ENCODE data around the gene NOG. TPM values are rescaled to one million over a fixed set of nuclear protein-coding genes. Genes with fewer than 3 reads are reported as not detected.
A peak's percentile ranks its signal among the peaks of the same experiment; 100 is the strongest.

The NOG gene
- total and polyA plus RNA-seq, 10 of the 15 experiments (the other 5 are each of a cell fraction or from before 2014, with no cell fraction given): 0.10 TPM; not detected in 9

DNA sequence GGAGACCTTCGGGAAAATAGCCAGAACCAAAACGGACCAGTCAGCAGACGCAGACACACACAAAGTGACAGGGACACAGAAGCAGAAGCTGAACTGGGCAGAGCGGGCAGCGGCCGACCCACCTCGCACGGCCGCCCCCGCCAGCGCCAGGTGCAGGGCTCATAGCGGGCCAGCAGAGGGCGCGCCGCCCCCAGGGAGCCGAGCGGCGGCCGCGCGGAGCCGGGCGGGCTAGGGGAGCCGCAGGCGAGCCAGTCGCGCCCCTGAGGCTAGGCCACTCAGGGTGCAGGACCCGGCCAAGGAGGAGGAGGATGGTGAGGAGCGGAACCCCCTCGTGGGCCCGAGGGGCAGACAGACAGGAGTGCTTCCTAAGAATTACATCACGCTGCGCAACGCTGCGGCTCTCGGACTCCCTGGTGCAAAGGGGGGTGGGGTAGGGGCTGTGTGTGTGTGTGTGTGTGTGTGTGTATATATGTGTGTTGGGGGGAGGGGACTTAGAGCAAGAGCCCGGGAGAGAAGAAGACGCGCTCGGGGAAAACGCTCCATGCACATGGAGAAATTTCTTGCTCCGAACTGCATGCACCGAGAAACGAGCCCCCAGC is 913 bp upstream of the NOG start:
- intact Hi-C loops (cut with micrococcal nuclease; ENCODE audit: unreplicated experiment) (loop anchor here (1.0 kb wide), 4 partner anchors 62 to 188 kb away; no protein-coding TSS in a partner anchor), in situ Hi-C loops (cut with MboI) (no loop called here)
- Histone ChIP-seq H3K4me3 (no peak overlapping the region), H2AFZ (ENCODE audit: control insufficient read depth, low read depth, low read length) (no peak overlapping the region), H3K79me2 (ENCODE audit: control insufficient read depth, insufficient read depth, low read length) (no peaks in the 10 kb centered on the region), H3K27me3 (replicated peaks in 1 of 2; ENCODE audit: control insufficient read depth in 2 of 2, insufficient read depth in 2 of 2, low read length in 1 of 2) (peaks cover 14 to 16% of the 10 kb centered on the region in 2 experiments), H3K4me1 (ENCODE audit: control insufficient read depth, insufficient read depth, low read length) (no peaks in the 10 kb centered on the region), H3K27ac (ENCODE audit: control insufficient read depth, insufficient read depth) (no peak overlapping the region), H3K9ac (ENCODE audit: control insufficient read depth, insufficient read depth, low read length) (no peak overlapping the region), H3K36me3 (ENCODE audit: control insufficient read depth in 2 of 2, insufficient read depth in 2 of 2, low read length in 1 of 2) (no peaks in the 10 kb centered on the region), H3K4me2 (ENCODE audit: control insufficient read depth, insufficient read depth) (no peak overlapping the region), H4K20me1 (ENCODE audit: control insufficient read depth, insufficient read depth) (no peaks in the 10 kb centered on the region), H3K9me3 (replicated peaks; ENCODE audit: control insufficient read depth, insufficient read depth, low read length) (no peaks in the 10 kb centered on the region)
- POLR2A ChIA-PET: no interaction called here
- RAD21 ChIA-PET (ENCODE audit: unreplicated experiment): interaction anchor here (1.6 kb wide), 1 partner anchor 187 kb away, joined by 3 read pairs; no protein-coding TSS in a partner anchor
- FAIRE-seq (no peak), ATAC-seq (peak; percentile 94), DNase-seq (ENCODE audit: low read depth, low spot score) (no peak)
- 4% methylated on average over 42 of the region's 44 CpGs for WGBS (ENCODE audit: insufficient coverage, insufficient replicate concordance, low lambda C conversion rate, missing lambda C conversion rate)
- BruUV-seq (replicated peaks): no TSS peak
- CTCF ChIA-PET: interaction anchor here (1.2 to 6.0 kb wide), 8 partner anchors 9 to 188 kb away, joined by 3 to 57 read pairs (median 4); no protein-coding TSS in a partner anchor
- SMC1A ChIA-PET (ENCODE audit: uncharacterized antibody, unreplicated experiment): interaction anchor here (1.2 to 3.2 kb wide), 4 partner anchors 121 to 187 kb away, joined by 3 to 16 read pairs (median 3); no protein-coding TSS in a partner anchor
- TF ChIP-seq HDAC6 (IDR thresholded peaks at IDR 0.05; ENCODE audit: unreplicated experiment): no peak
- no peak for TF ChIP-seq JUND (IDR thresholded peaks at IDR 0.05; ENCODE audit: low read depth, low read length)
- peak; percentile 69; the same call in 1 of the 2 replicates for TF ChIP-seq SMARCA5 (IDR thresholded peaks at IDR 0.05)
- no peak for TF ChIP-seq MTA3 (IDR thresholded peaks at IDR 0.05; ENCODE audit: borderline replicate concordance, low read length)
- no peak for TF ChIP-seq POLR2A (IDR thresholded peaks at IDR 0.05; ENCODE audit: low read depth, low read length)
- TF ChIP-seq EGR1 (IDR thresholded peaks at IDR 0.05; ENCODE audit: borderline replicate concordance in 1 of 2, low read depth in 2 of 2, low read length in 2 of 2): peak in 1 of 2 experiments; percentile 92; a peak in 2 of 3 replicates
- TF ChIP-seq RAD21 (IDR thresholded peaks at IDR 0.05; ENCODE audit: insufficient read depth, low read depth, low read length): peak; percentile 78
- no peak for TF ChIP-seq POLR2AphosphoS2 (IDR thresholded peaks at IDR 0.05; ENCODE audit: low read depth, low read length)
- peak; percentile 70 to 88 (median 82); a peak in 5 of 6 replicates for TF ChIP-seq CTCF (IDR thresholded peaks at IDR 0.05 in 2 of 3, conservative IDR thresholded peaks at IDR 0.05 in 1 of 3; ENCODE audit: control insufficient read depth in 2 of 3, extremely low read depth in 1 of 3, insufficient read depth in 1 of 3, low read depth in 3 of 3, low read length in 3 of 3)
- no peak for TF ChIP-seq BHLHE40 (IDR thresholded peaks at IDR 0.05; ENCODE audit: borderline replicate concordance in 1 of 2, low read depth in 2 of 2, low read length in 1 of 2)
- TF ChIP-seq SMC3 (IDR thresholded peaks at IDR 0.05; ENCODE audit: borderline replicate concordance, low read length): peak; percentile 83
- no peak for TF ChIP-seq ZZZ3 (IDR thresholded peaks at IDR 0.05; ENCODE audit: control insufficient read depth, insufficient read length, low read depth)
- no peak for TF ChIP-seq DPF2 (IDR thresholded peaks at IDR 0.05)
- TF ChIP-seq EZH2 (IDR thresholded peaks at IDR 0.05; ENCODE audit: borderline replicate concordance, control insufficient read depth, low read depth, low read length): 0 out of 2 replicates have a peak, but pooled peaks have one; percentile 72
- TF ChIP-seq ZNF207 (IDR thresholded peaks at IDR 0.05; ENCODE audit: borderline replicate concordance): 0 out of 2 replicates have a peak, but pooled peaks have one; percentile 44
- TF ChIP-seq TCF7 (IDR thresholded peaks at IDR 0.05; ENCODE audit: borderline replicate concordance): no peak
- TF ChIP-seq NFXL1 (IDR thresholded peaks at IDR 0.05; ENCODE audit: borderline replicate concordance): no peak
- TF ChIP-seq KAT2A (conservative IDR thresholded peaks at IDR 0.05; ENCODE audit: control insufficient read depth, low read depth, low read length): no peak
- TF ChIP-seq, protein P1, sequence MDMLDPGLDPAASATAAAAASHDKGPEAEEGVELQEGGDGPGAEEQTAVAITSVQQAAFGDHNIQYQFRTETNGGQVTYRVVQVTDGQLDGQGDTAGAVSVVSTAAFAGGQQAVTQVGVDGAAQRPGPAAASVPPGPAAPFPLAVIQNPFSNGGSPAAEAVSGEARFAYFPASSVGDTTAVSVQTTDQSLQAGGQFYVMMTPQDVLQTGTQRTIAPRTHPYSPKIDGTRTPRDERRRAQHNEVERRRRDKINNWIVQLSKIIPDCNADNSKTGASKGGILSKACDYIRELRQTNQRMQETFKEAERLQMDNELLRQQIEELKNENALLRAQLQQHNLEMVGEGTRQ (IDR thresholded peaks at IDR 0.05; ENCODE audit: borderline replicate concordance, low read depth, low read length): no peak
- TF ChIP-seq ESRRA (IDR thresholded peaks at IDR 0.05; ENCODE audit: low read length): no peak
- TF ChIP-seq ZBED1 (IDR thresholded peaks at IDR 0.05; ENCODE audit: borderline replicate concordance): no peak
